Measurements from ENCODE around the gene KIF3A. TPM values are rescaled to one million over a fixed set of nuclear protein-coding genes. Genes with fewer than 3 reads are reported as not detected.

The KIF3A gene
- total RNA-seq, 4 donors from 2014 or later, result 2.6 to 15.0 (median 6.3) TPM

DNA sequence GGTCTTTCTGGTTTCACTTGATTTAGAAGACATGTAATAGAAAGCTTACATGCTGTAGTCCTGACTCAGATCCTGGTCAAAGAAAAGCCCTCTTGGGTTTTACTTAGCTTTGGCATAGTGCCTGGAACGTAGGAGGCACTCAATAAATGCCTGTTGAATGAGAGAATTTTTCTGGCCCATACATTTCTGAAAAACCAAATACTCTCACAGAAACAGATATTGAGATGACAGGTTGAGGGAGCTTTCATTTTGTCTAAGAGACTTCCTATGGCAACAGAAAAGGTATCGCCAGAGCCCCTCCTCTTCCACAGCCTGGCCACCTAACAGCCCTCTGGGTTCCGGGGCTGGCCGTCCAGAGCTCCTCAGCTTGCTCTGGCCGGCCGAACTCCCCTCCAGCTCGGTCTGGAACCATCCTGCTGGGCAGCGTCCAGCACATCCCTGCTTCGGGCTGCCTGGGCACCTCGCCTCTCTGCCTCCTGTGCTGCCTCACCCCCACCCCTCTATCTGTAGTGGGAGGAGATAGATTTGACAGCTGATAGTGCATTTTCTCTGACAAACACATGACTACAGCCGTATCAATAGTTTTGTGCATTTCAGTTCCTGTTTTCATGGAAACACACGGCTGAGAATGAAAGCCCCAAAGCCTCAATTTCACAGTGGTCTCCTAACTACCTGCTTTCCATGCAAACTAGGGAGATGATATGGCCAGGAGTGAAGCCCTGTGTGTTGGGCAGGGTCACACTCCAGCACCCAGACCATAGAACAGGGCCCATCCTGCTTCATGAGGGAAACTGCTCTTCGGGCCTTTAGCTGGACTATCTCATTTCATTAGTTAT is 62.5 kb downstream of the KIF3A start:
- H3K36me3 ChIP-seq, result no peaks in the 10 kb centered on the region
- peaks cover 12% of the 10 kb centered on the region for H3K4me1 ChIP-seq
- H3K27me3 ChIP-seq, result no peaks in the 10 kb centered on the region
- TF ChIP-seq POLR2A (IDR thresholded peaks at IDR 0.05), result no peak
- no peak for TF ChIP-seq POLR2AphosphoS5 (IDR thresholded peaks at IDR 0.05)
- no peak for TF ChIP-seq EP300 (IDR thresholded peaks at IDR 0.05)
- TF ChIP-seq, protein P1, sequence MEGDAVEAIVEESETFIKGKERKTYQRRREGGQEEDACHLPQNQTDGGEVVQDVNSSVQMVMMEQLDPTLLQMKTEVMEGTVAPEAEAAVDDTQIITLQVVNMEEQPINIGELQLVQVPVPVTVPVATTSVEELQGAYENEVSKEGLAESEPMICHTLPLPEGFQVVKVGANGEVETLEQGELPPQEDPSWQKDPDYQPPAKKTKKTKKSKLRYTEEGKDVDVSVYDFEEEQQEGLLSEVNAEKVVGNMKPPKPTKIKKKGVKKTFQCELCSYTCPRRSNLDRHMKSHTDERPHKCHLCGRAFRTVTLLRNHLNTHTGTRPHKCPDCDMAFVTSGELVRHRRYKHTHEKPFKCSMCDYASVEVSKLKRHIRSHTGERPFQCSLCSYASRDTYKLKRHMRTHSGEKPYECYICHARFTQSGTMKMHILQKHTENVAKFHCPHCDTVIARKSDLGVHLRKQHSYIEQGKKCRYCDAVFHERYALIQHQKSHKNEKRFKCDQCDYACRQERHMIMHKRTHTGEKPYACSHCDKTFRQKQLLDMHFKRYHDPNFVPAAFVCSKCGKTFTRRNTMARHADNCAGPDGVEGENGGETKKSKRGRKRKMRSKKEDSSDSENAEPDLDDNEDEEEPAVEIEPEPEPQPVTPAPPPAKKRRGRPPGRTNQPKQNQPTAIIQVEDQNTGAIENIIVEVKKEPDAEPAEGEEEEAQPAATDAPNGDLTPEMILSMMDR (IDR thresholded peaks at IDR 0.05), result no peak
- H3K4me3 ChIP-seq, result no peak overlapping the region
- WGBS, result 64% methylated on average over 13 of the region's 13 CpGs
- peak overlapping the region; percentile 60 for H3K27ac ChIP-seq
- no peak for DNase-seq (ENCODE audit: low spot score in 2 of 2)
- no peaks in the 10 kb centered on the region for H3K9me3 ChIP-seq

DNA sequence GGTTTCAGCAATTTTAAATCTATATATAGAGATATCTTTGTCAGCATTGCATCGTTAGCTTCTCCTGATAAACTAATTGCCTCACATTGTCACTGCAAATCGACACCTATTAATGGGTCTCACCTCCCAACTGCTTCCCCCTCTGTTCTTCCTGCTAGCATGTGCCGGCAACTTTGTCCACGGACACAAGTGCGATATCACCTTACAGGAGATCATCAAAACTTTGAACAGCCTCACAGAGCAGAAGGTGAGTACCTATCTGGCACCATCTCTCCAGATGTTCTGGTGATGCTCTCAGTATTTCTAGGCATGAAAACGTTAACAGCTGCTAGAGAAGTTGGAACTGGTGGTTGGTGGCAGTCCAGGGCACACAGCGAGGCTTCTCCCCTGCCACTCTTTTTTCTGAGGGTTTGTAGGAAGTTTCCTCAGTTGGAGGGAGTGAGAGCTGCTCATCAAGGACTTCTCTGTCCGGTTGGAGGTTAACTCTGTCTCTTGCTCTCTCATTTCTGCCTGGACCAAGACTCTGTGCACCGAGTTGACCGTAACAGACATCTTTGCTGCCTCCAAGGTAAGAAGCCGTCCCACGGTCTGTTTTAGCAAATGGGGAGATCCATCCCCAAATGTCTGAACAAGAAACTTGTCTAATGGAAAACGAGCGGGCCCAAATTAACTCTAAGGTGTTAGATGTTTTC is 63.3 kb downstream of the KIF3A start, which contains the start of gene IL4:
Gene IL4, plus strand, starts transcription at position 51 of the 692 bp plus-strand sequence. Its CDS starts 62 bp downstream, at position 113.
- peak in 1 of 2 donors; percentile 58 for DNase-seq (ENCODE audit: low spot score in 2 of 2)
- WGBS, result 79% methylated on average over 14 of the region's 14 CpGs

DNA sequence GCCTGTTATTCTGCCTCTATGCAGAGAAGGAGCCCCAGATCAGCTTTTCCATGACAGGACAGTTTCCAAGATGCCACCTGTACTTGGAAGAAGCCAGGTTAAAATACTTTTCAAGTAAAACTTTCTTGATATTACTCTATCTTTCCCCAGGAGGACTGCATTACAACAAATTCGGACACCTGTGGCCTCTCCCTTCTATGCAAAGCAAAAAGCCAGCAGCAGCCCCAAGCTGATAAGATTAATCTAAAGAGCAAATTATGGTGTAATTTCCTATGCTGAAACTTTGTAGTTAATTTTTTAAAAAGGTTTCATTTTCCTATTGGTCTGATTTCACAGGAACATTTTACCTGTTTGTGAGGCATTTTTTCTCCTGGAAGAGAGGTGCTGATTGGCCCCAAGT is 63.9 kb downstream of the KIF3A start:
- Histone ChIP-seq H3K9me3 (no peaks in the 10 kb centered on the region), H3K4me1 (peaks cover 12% of the 10 kb centered on the region)
- 100% methylated on average over 1 of the region's 1 CpG for WGBS

More for the DNA sequence above, 63.3 kb downstream of the KIF3A start, which contains the start of gene IL4:
- Histone ChIP-seq H3K27ac (peak within 1 kb of the TSS; percentile 60), H3K4me3 (no peak within 1 kb of the TSS), H3K27me3 (no peaks in the 10 kb centered on the region), H3K36me3 (no peaks in the 10 kb centered on the region), H3K9me3 (no peaks in the 10 kb centered on the region), H3K4me1 (peaks cover 12% of the 10 kb centered on the region)
- no peak for TF ChIP-seq EP300 (IDR thresholded peaks at IDR 0.05)
- no peak for TF ChIP-seq POLR2AphosphoS5 (IDR thresholded peaks at IDR 0.05)
- TF ChIP-seq, protein P1 (IDR thresholded peaks at IDR 0.05), result no peak
- TF ChIP-seq POLR2A (IDR thresholded peaks at IDR 0.05), result no peak

DNA sequence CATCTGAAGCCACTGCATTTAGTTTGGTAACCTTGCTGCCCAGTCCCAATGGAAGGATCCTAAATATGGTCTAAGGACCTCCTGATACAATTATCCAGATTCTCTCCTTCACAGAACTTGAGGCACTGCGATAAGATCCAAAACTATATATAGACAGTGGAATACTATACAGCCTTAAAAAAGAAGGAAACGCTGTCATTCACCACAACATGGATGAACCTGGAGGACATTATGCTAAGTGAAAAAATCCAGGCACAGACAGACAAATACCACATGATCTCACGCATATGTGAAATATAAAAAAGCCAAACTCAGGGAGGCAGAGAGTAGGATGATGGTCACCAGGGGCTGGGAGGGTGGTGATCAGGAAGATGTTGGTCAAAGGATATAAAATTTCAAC is 66.3 kb downstream of the KIF3A start:
- Histone ChIP-seq H3K4me3 (no peak overlapping the region), H3K36me3 (no peaks in the 10 kb centered on the region), H3K27me3 (no peaks in the 10 kb centered on the region), H3K27ac (no peak overlapping the region), H3K4me1 (peaks cover 12% of the 10 kb centered on the region), H3K9me3 (no peaks in the 10 kb centered on the region)
- TF ChIP-seq EP300 (IDR thresholded peaks at IDR 0.05) (no peak), POLR2A (IDR thresholded peaks at IDR 0.05) (no peak), POLR2AphosphoS5 (IDR thresholded peaks at IDR 0.05) (no peak)
- TF ChIP-seq, protein P1 (IDR thresholded peaks at IDR 0.05), result no peak
- no peak for DNase-seq (ENCODE audit: low spot score in 2 of 2)
- WGBS, result 97% methylated on average over 3 of the region's 3 CpGs

More for the DNA sequence above, 63.9 kb downstream of the KIF3A start:
- Histone ChIP-seq H3K27me3 (no peaks in the 10 kb centered on the region), H3K4me3 (no peak overlapping the region), H3K36me3 (no peaks in the 10 kb centered on the region), H3K27ac (no peak overlapping the region)
- no peak for DNase-seq (ENCODE audit: low spot score in 2 of 2)
- TF ChIP-seq EP300 (IDR thresholded peaks at IDR 0.05), result no peak
- TF ChIP-seq, protein P1 (IDR thresholded peaks at IDR 0.05), result no peak
- no peak for TF ChIP-seq POLR2AphosphoS5 (IDR thresholded peaks at IDR 0.05)
- no peak for TF ChIP-seq POLR2A (IDR thresholded peaks at IDR 0.05)
